GM12878 (cell line): ENCODE results near the gene PVRIG.

Experiments
- CTCF ChIP-seq, 3 experiments: IDR thresholded peaks in 2 of 3; conservative IDR thresholded peaks in 1 of 3; 2 replicates each; pipeline ENCODE4 v1.5.1; 2011; ENCODE audit warnings: low read depth in 3 of 3, low read length in 3 of 3, mild to moderate bottlenecking in 3 of 3, control low read depth in 2 of 3, moderate library complexity in 2 of 3, inconsistent platforms in 1 of 3, mixed read lengths in 1 of 3; ENCODE audit not compliant: control insufficient read depth in 2 of 3, insufficient read depth in 1 of 3; ENCODE audit errors: extremely low read depth in 1 of 3
- MYC ChIP-seq: IDR thresholded peaks from 2 replicates; pipeline ENCODE4 v1.6.1; 2011; ENCODE audit warnings: mild to moderate bottlenecking, low read length, moderate library complexity, inconsistent platforms; ENCODE audit not compliant: insufficient read depth, insufficient replicate concordance, insufficient read length, severe bottlenecking
- NBN ChIP-seq: fragments of 450-650 bp; IDR thresholded peaks from 2 replicates; pipeline ENCODE4 v1.6.1; 2016
- NFIC ChIP-seq: IDR thresholded peaks from 2 replicates; pipeline ENCODE4 v1.6.1; 2012; ENCODE audit warnings: low read depth, mild to moderate bottlenecking, inconsistent platforms, low read length, moderate library complexity
- POLR2A ChIP-seq: IDR thresholded peaks from 2 replicates; pipeline ENCODE4 v1.6.1; 2011; ENCODE audit warnings: low read depth, mild to moderate bottlenecking, low read length
- POLR2AphosphoS2 ChIP-seq: IDR thresholded peaks from 2 replicates; pipeline ENCODE4 v1.6.1; 2011; ENCODE audit warnings: low read depth, mild to moderate bottlenecking, low read length, improper control_type of control experiment, moderate library complexity
- RBBP5 ChIP-seq: fragments of 200-600 bp; sonication (generic); conservative IDR thresholded peaks from 2 replicates; pipeline ENCODE4 v1.6.1; 2016
- RELA ChIP-seq: fragments of 450-650 bp; IDR thresholded peaks from 2 replicates; pipeline ENCODE4 v1.8.0; 2014; ENCODE audit warnings: borderline replicate concordance; ENCODE audit not compliant: partially characterized antibody
- RFX5 ChIP-seq: IDR thresholded peaks from 2 replicates; pipeline ENCODE4 v1.6.1; 2011; ENCODE audit warnings: low read depth, low read length, improper control_type of control experiment
- YY1 ChIP-seq: IDR thresholded peaks from 2 replicates; pipeline ENCODE4 v1.6.1; 2011; ENCODE audit warnings: low read depth, mild to moderate bottlenecking, low read length
- ZNF274 ChIP-seq: IDR thresholded peaks from one replicate; pipeline ENCODE4 v1.8.0; 2011; ENCODE audit not compliant: insufficient read length, insufficient read depth

- TF ChIP-seq RELA (no peak), POLR2AphosphoS2 (no peak), NFIC (no peak), CTCF (IDR thresholded peaks at IDR 0.05 in 2 of 3, conservative IDR thresholded peaks at IDR 0.05 in 1 of 3; ENCODE audit: control insufficient read depth in 2 of 3, extremely low read depth in 1 of 3, insufficient read depth in 1 of 3, low read depth in 3 of 3, low read length in 3 of 3) (no peak), RBBP5 (no peak), RFX5 (no peak), MYC (no peak), ZNF274 (no peak), YY1 (no peak), POLR2A (no peak), NBN (no peak)
Observed at GRCh38 chr7:100248483-100248882, 28.7 kb downstream of the PVRIG start.
